GM21737 (cell line): ENCODE measurements around the gene ZNF335.

Source experiments
- ATAC-seq: cut with Tn5 transposase; IDR thresholded peaks from one replicate; pipeline ENCODE4 v1.9.1; 2021; ENCODE audit warnings: mild to moderate bottlenecking, moderate library complexity; ENCODE audit not compliant: unreplicated experiment

The ZNF335 gene

GRCh38 chr20:45952861-45953260, 19.1 kb downstream of the ZNF335 start:
- ATAC-seq: no peak

- no peak for ATAC-seq
Measured at GRCh38 chr20:45951925-45952834, 19.8 kb downstream of the ZNF335 start.

- ATAC-seq: no peak
Measured at GRCh38 chr20:45950330-45950646, 21.7 kb downstream of the ZNF335 start.

GRCh38 chr20:45949542-45950329, 22.3 kb downstream of the ZNF335 start:
- no peak for ATAC-seq

- no peak for ATAC-seq
Measured at GRCh38 chr20:45948742-45949541, 23.1 kb downstream of the ZNF335 start.

- ATAC-seq: no peak
Measured at GRCh38 chr20:45948261-45948733, 23.7 kb downstream of the ZNF335 start.

- ATAC-seq: no peak
Measured at GRCh38 chr20:45947110-45947866, 24.7 kb downstream of the ZNF335 start.

- no peak for ATAC-seq
Measured at GRCh38 chr20:45946149-45946970, 25.6 kb downstream of the ZNF335 start.

GRCh38 chr20:45945678-45946148, 26.3 kb downstream of the ZNF335 start:
- ATAC-seq: no peak

GRCh38 chr20:45944965-45945677, 26.9 kb downstream of the ZNF335 start:
- no peak for ATAC-seq

GRCh38 chr20:45944151-45944964, 27.6 kb downstream of the ZNF335 start:
- ATAC-seq: no peak

GRCh38 chr20:45943613-45944012, 28.4 kb downstream of the ZNF335 start:
- ATAC-seq: no peak

GRCh38 chr20:45940469-45940868, 31.5 kb downstream of the ZNF335 start:
- no peak for ATAC-seq

- ATAC-seq: no peak
Measured at GRCh38 chr20:45940053-45940452, 31.9 kb downstream of the ZNF335 start.

- ATAC-seq: no peak
Measured at GRCh38 chr20:45938727-45939438, 33.1 kb downstream of the ZNF335 start.

- no peak for ATAC-seq
Measured at GRCh38 chr20:45937765-45938164, 34.2 kb downstream of the ZNF335 start.

GRCh38 chr20:45935416-45936046, 36.5 kb downstream of the ZNF335 start:
- peak; percentile 7 for ATAC-seq
